ENCODE results near the gene VEZF1. TPM values are rescaled to one million over a fixed set of nuclear protein-coding genes. Genes with fewer than 3 reads are reported as not detected.

Gene VEZF1
- total RNA-seq, 4 donors from 2014 or later, result 45.3 to 76.0 (median 63.7) TPM

- H3K27ac ChIP-seq, result no peak overlapping the region
- DNase-seq (ENCODE audit: low spot score in 2 of 2), result no peak
- H3K27me3 ChIP-seq, result no peaks in the 10 kb centered on the region
- TF ChIP-seq EP300 (IDR thresholded peaks at IDR 0.05) (no peak), CTCF (IDR thresholded peaks at IDR 0.05) (no peak), POLR2A (IDR thresholded peaks at IDR 0.05) (no peak), POLR2AphosphoS5 (IDR thresholded peaks at IDR 0.05) (no peak)
- H3K36me3 ChIP-seq, result no peaks in the 10 kb centered on the region
- WGBS, result 60% methylated on average over 10 of the region's 10 CpGs
- no peak overlapping the region for H3K4me3 ChIP-seq
- peaks cover 73% of the 10 kb centered on the region for H3K4me1 ChIP-seq
- H3K9me3 ChIP-seq, result no peaks in the 10 kb centered on the region
These were observed 46.4 kb downstream of the VEZF1 start for GRCh38 chr17:57941384-57942370.

GRCh38 chr17:57940653-57941329, 47.3 kb downstream of the VEZF1 start:
- no peak overlapping the region for H3K4me3 ChIP-seq
- no peak overlapping the region for H3K27ac ChIP-seq
- DNase-seq (ENCODE audit: low spot score in 2 of 2), result no peak
- peaks cover 73% of the 10 kb centered on the region for H3K4me1 ChIP-seq
- WGBS, result 59% methylated on average over 5 of the region's 5 CpGs
- H3K27me3 ChIP-seq, result no peaks in the 10 kb centered on the region
- no peaks in the 10 kb centered on the region for H3K36me3 ChIP-seq
- no peak for TF ChIP-seq POLR2AphosphoS5 (IDR thresholded peaks at IDR 0.05)
- TF ChIP-seq POLR2A (IDR thresholded peaks at IDR 0.05), result no peak
- TF ChIP-seq EP300 (IDR thresholded peaks at IDR 0.05), result no peak
- no peak for TF ChIP-seq CTCF (IDR thresholded peaks at IDR 0.05)
- H3K9me3 ChIP-seq, result no peaks in the 10 kb centered on the region

- no peak for DNase-seq (ENCODE audit: low spot score in 2 of 2)
- no peak overlapping the region for H3K27ac ChIP-seq
- 85% methylated on average over 5 of the region's 5 CpGs for WGBS
These were observed 47.8 kb downstream of the VEZF1 start for GRCh38 chr17:57940231-57940630.

GRCh38 chr17:57939797-57940196, 48.3 kb downstream of the VEZF1 start:
- TF ChIP-seq POLR2A (IDR thresholded peaks at IDR 0.05), result no peak
- no peak for TF ChIP-seq POLR2AphosphoS5 (IDR thresholded peaks at IDR 0.05)
- TF ChIP-seq CTCF (IDR thresholded peaks at IDR 0.05), result no peak
- no peak for TF ChIP-seq EP300 (IDR thresholded peaks at IDR 0.05)
- H3K4me1 ChIP-seq, result peaks cover 75% of the 10 kb centered on the region
- H3K4me3 ChIP-seq, result no peak overlapping the region
- H3K27me3 ChIP-seq, result no peaks in the 10 kb centered on the region
- no peaks in the 10 kb centered on the region for H3K9me3 ChIP-seq
- WGBS, result 78% methylated on average over 7 of the region's 7 CpGs
- DNase-seq (ENCODE audit: low spot score in 2 of 2), result no peak
- H3K36me3 ChIP-seq, result no peaks in the 10 kb centered on the region
- H3K27ac ChIP-seq, result no peak overlapping the region

More at GRCh38 chr17:57940231-57940630, 47.8 kb downstream of the VEZF1 start:
- no peaks in the 10 kb centered on the region for H3K9me3 ChIP-seq
- no peaks in the 10 kb centered on the region for H3K36me3 ChIP-seq
- TF ChIP-seq POLR2A (IDR thresholded peaks at IDR 0.05) (no peak), CTCF (IDR thresholded peaks at IDR 0.05) (no peak), EP300 (IDR thresholded peaks at IDR 0.05) (no peak), POLR2AphosphoS5 (IDR thresholded peaks at IDR 0.05) (no peak)
- H3K27me3 ChIP-seq, result no peaks in the 10 kb centered on the region
- peaks cover 73% of the 10 kb centered on the region for H3K4me1 ChIP-seq
- H3K4me3 ChIP-seq, result no peak overlapping the region

- TF ChIP-seq POLR2A (IDR thresholded peaks at IDR 0.05) (no peak), CTCF (IDR thresholded peaks at IDR 0.05) (no peak), POLR2AphosphoS5 (IDR thresholded peaks at IDR 0.05) (no peak), EP300 (IDR thresholded peaks at IDR 0.05) (no peak)
- H3K27me3 ChIP-seq, result no peaks in the 10 kb centered on the region
- DNase-seq (ENCODE audit: low spot score in 2 of 2), result no peak
- peaks cover 70% of the 10 kb centered on the region for H3K4me1 ChIP-seq
- no peaks in the 10 kb centered on the region for H3K36me3 ChIP-seq
- 75% methylated on average over 7 of the region's 7 CpGs for WGBS
- H3K4me3 ChIP-seq, result no peak overlapping the region
- H3K27ac ChIP-seq, result no peak overlapping the region
- H3K9me3 ChIP-seq, result no peaks in the 10 kb centered on the region
These were observed 50.0 kb downstream of the VEZF1 start for GRCh38 chr17:57938061-57938502.
